GM10847 (cell line): Measurements from ENCODE around the gene ABCB8.

Source experiments
- POLR2A ChIP-seq: IDR thresholded peaks from 2 replicates; pipeline ENCODE4 v1.6.1; 2011; ENCODE audit not compliant: insufficient read length; ENCODE audit errors: extremely low read depth

ABCB8 gene

GRCh38 chr7:151087245-151088018, 59.2 kb downstream of the ABCB8 start:
- TF ChIP-seq POLR2A, result no peak

GRCh38 chr7:151088019-151088855, 60.0 kb downstream of the ABCB8 start:
- TF ChIP-seq POLR2A, result no peak

GRCh38 chr7:151088856-151089699, 60.8 kb downstream of the ABCB8 start:
- TF ChIP-seq POLR2A, result no peak

- no peak for TF ChIP-seq POLR2A
These were observed 61.9 kb downstream of the ABCB8 start for GRCh38 chr7:151089893-151090730.

- TF ChIP-seq POLR2A, result no peak
These were observed 62.8 kb downstream of the ABCB8 start for GRCh38 chr7:151091003-151091402.

- TF ChIP-seq POLR2A, result no peak
These were observed 63.2 kb downstream of the ABCB8 start for GRCh38 chr7:151091431-151091830.

- no peak for TF ChIP-seq POLR2A
These were observed 63.7 kb downstream of the ABCB8 start for GRCh38 chr7:151091988-151092387.

GRCh38 chr7:151093748-151094147, 65.5 kb downstream of the ABCB8 start:
- TF ChIP-seq POLR2A, result no peak

GRCh38 chr7:151094675-151095074, 66.4 kb downstream of the ABCB8 start:
- no peak for TF ChIP-seq POLR2A

GRCh38 chr7:151095123-151095797, 67.0 kb downstream of the ABCB8 start:
- TF ChIP-seq POLR2A, result no peak

GRCh38 chr7:151095828-151096475, 67.7 kb downstream of the ABCB8 start:
- no peak for TF ChIP-seq POLR2A
